T-cell (primary cell): ENCODE measurements around the gene LCK. TPM values are rescaled to one million over a fixed set of nuclear protein-coding genes. Genes with fewer than 3 reads are reported as not detected.

Experiments
- ATAC-seq, 4 experiments: fragments of 200-7000 bp in 3 of 4; fragments of 150-1000 bp in 1 of 4; cut with Tn5 transposase; replicated peaks in 1 of 4; 1 replicate in 3 of 4; 2 replicates in 1 of 4; pipeline ENCODE4 v1.10.0; 2021; ENCODE audit warnings: moderate library complexity in 3 of 4, mild to moderate bottlenecking in 2 of 4, moderate number of reproducible peaks in 1 of 4
- CTCF ChIA-PET, 2 donors: fragments of 300-600 bp; sonication (Branson Sonifier 250); formaldehyde crosslinking; loops; one replicate each; lab custom pipeline; 2022; ENCODE audit warnings: antibody characterized with exemption in 2 of 2; lab: Charles Lee
- POLR2A ChIA-PET, 2 donors: fragments of 300-600 bp; sonication (Branson Sonifier 250); formaldehyde crosslinking; loops; one replicate each; lab custom pipeline; 2022; ENCODE audit warnings: antibody characterized with exemption in 2 of 2; lab: Charles Lee
- DNase-seq, 35 experiments: peaks; one replicate each; pipeline versions ENCODE4 v3.0.0 to v3.0.0-alpha.2; 2013 to 2023
- H3K27ac ChIP-seq: one replicate; pipeline ENCODE4 v1.5.1; 2013; ENCODE audit warnings: low read length
- H3K27me3 ChIP-seq, 2 experiments: replicated peaks in 1 of 2; 1 replicate in 1 of 2; 2 replicates in 1 of 2; pipeline versions ENCODE4 v1.6.1 to v1.7.0; 2013; ENCODE audit warnings: low read length in 1 of 2, mixed read lengths in 1 of 2; ENCODE audit not compliant: control insufficient read depth in 2 of 2, insufficient read depth in 2 of 2; ENCODE audit errors: extremely low read depth in 1 of 2
- H3K36me3 ChIP-seq, 2 donors: 1 replicate in 1 of 2; 2 replicates in 1 of 2; pipeline versions ENCODE4 v1.6.1 to v1.7.0; 2013; ENCODE audit warnings: low read length in 1 of 2; ENCODE audit not compliant: control insufficient read depth in 2 of 2, insufficient read depth in 1 of 2; ENCODE audit errors: extremely low read depth in 1 of 2
- H3K4me1 ChIP-seq, 2 experiments: 1 replicate in 1 of 2; 2 replicates in 1 of 2; pipeline versions ENCODE4 v1.6.1 to v1.7.0; 2013; ENCODE audit warnings: low read length in 2 of 2, mixed read lengths in 1 of 2; ENCODE audit not compliant: insufficient read depth in 2 of 2, control insufficient read depth in 1 of 2; ENCODE audit errors: extremely low read depth in 1 of 2
- H3K4me3 ChIP-seq, 2 donors: 1 replicate in 1 of 2; 2 replicates in 1 of 2; pipeline versions ENCODE4 v1.5.1 to v1.7.0; 2013; ENCODE audit warnings: mild to moderate bottlenecking in 2 of 2, low read length in 1 of 2, moderate library complexity in 1 of 2; ENCODE audit not compliant: control insufficient read depth in 1 of 2; ENCODE audit errors: extremely low read depth in 1 of 2
- H3K9me3 ChIP-seq: 2 replicates; pipeline ENCODE4 v1.7.0; 2013
- H3K27ac Mint-ChIP-seq, 2 donors: one replicate each; pipeline ENCODE4 v1.8.0; 2020 to 2021; ENCODE audit warnings: mild to moderate bottlenecking in 2 of 2, mixed read lengths in 2 of 2
- H3K27me3 Mint-ChIP-seq, 2 donors: one replicate each; pipeline ENCODE4 v1.8.0; 2021 to 2022; ENCODE audit warnings: mixed read lengths in 2 of 2
- H3K36me3 Mint-ChIP-seq: one replicate; pipeline ENCODE4 v1.8.0; 2021; ENCODE audit warnings: mixed read lengths
- H3K4me1 Mint-ChIP-seq, 3 donors: one replicate each; pipeline ENCODE4 v1.8.0; 2020 to 2022; ENCODE audit warnings: mixed read lengths in 3 of 3, mild to moderate bottlenecking in 1 of 3
- H3K4me3 Mint-ChIP-seq, 3 donors: one replicate each; pipeline ENCODE4 v1.8.0; 2020 to 2022; ENCODE audit warnings: mild to moderate bottlenecking in 3 of 3, mixed read lengths in 3 of 3, moderate library complexity in 3 of 3
- H3K9me3 Mint-ChIP-seq, 3 donors: one replicate each; pipeline ENCODE4 v1.8.0; 2020 to 2022; ENCODE audit warnings: mixed read lengths in 3 of 3
- WGBS: methylation state at CpG from one replicate; pipeline ENCODE4 v1.1.5; 2013; ENCODE audit warnings: missing lambda C conversion rate; ENCODE audit not compliant: insufficient coverage; 5-methylcytosine and 5-hydroxymethylcytosine counted together
- total RNA-seq, 35 experiments: library from RNA in 6 of 35; stranded (reverse) in 6 of 35; fragments of 120-200 nt in 1 of 35; gene quantifications; one replicate each; pipeline versions ENCODE4 v1.2.1 to v1.2.4 and lab custom pipeline; 2013 to 2026

LCK gene
- total RNA-seq, 5 donors from 2014 or later (not counting 1 experiment from before 2014, with no cell fraction given), result 341 to 489 (median 428) TPM

DNA sequence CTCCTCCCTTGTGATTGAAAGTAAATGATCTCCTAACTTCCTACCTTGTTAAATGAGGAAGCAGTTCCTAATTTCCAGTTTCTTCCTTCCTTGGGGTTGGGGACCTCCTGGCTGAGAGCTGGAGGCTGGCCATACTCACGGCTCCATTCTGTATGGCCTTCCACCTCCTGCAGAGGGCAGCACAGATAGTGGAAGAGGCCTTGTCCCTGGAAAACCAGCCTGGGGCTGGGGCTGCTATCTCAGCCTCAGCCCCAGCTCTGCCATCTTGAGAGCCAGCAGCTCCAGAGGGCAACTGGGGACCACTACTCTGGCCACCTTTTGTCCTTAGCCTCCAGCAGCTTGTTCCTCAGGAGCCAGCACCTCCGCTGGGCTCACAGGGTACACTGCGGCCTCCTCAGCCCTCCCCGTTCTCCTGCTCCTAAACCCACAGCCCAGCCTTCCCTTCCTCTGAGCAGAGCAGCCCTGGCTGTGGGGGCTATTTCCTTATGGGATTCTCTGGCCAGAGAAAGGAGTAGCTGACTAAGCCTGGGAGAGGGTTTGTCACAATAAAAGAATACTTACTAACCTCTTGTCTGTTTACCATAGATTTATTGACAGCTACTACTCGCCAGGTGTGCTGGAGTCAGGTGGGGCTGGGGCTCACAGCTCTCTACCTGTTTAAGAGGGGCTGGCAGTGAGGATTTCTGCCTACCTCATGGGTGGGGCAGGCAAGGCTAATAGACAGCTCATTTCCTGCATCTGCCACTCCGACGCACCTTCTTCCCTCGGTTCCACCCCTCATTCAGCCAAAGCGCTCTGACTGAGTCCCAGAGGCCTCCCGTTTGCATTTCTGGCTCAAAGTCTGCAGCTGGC lies 35.2 kb upstream of the LCK start:
- H3K27ac ChIP-seq, result peak overlapping the region; percentile 15
- CTCF ChIA-PET, result interaction anchor here (0.5 to 2.7 kb wide), 29 partner anchors 8 to 203 kb away, joined by 3 to 17 read pairs (median 3); partner anchors contain the start of genes BSDC1 (in 1 of the 2), HDAC1 (in 1 of the 2), IQCC (in 1 of the 2) and MARCKSL1 (in 1 of the 2)

GRCh38 chr1:32216566-32216965 lies 34.5 kb upstream of the LCK start:
- peak overlapping the region in 1 of 3 donors; percentile 27 for H3K4me3 Mint-ChIP-seq
- no peaks in the 10 kb centered on the region for H3K27me3 Mint-ChIP-seq
- no peak for DNase-seq
- ATAC-seq, result no peak
- ChIA-PET CTCF (interaction anchor here (0.5 to 2.7 kb wide), 18 partner anchors 9 to 179 kb away, joined by 3 to 17 read pairs (median 4); partner anchors contain the start of genes HDAC1 (in 1 of the 2), IQCC (in 1 of the 2) and MARCKSL1 (in 1 of the 2)), POLR2A (interaction anchor here in 1 of 2 donors (0.9 kb wide), 1 partner anchor 105 kb away, joined by 4 read pairs; no protein-coding TSS in a partner anchor)
- Histone ChIP-seq H3K4me1 (peaks cover 13 to 26% of the 10 kb centered on the region in 2 experiments), H3K27me3 (no peaks in the 10 kb centered on the region), H3K4me3 (no peak overlapping the region), H3K36me3 (peaks cover 5 to 36% of the 10 kb centered on the region in 2 donors), H3K9me3 (no peaks in the 10 kb centered on the region), H3K27ac (no peak overlapping the region)
- WGBS, result 100% methylated on average over 2 of the region's 5 CpGs
- peaks cover 23 to 34% (median 29%) of the 10 kb centered on the region in 3 donors for H3K4me1 Mint-ChIP-seq
- H3K9me3 Mint-ChIP-seq, result no peaks in the 10 kb centered on the region
- H3K27ac Mint-ChIP-seq, result peak overlapping the region; percentile 55 to 71
- H3K36me3 Mint-ChIP-seq, result peaks cover 20% of the 10 kb centered on the region

More for the DNA sequence above, 35.2 kb upstream of the LCK start:
- peaks cover 18 to 27% (median 23%) of the 10 kb centered on the region in 3 donors for H3K4me1 Mint-ChIP-seq
- DNase-seq (peak in 31 of 35 experiments; percentile 9 to 74 (median 44)), ATAC-seq (peak; percentile 82 to 92 (median 84))
- POLR2A ChIA-PET, result interaction anchor here in 1 of 2 donors (0.8 kb wide), 1 partner anchor 13 kb away, joined by 3 read pairs; no protein-coding TSS in a partner anchor
- Histone ChIP-seq H3K27me3 (no peaks in the 10 kb centered on the region), H3K9me3 (no peaks in the 10 kb centered on the region), H3K4me1 (peaks cover 8 to 19% of the 10 kb centered on the region in 2 experiments), H3K4me3 (peak overlapping the region in 1 of 2 donors; percentile 1), H3K36me3 (peaks cover 5 to 36% of the 10 kb centered on the region in 2 donors)
- H3K4me3 Mint-ChIP-seq, result peak overlapping the region in 1 of 3 donors; percentile 27
- H3K27ac Mint-ChIP-seq, result peak overlapping the region; percentile 58 to 71
- no peaks in the 10 kb centered on the region for H3K9me3 Mint-ChIP-seq
- no peaks in the 10 kb centered on the region for H3K27me3 Mint-ChIP-seq
- peaks cover 20% of the 10 kb centered on the region for H3K36me3 Mint-ChIP-seq
- WGBS, result 82% methylated on average over 2 of the region's 10 CpGs

GRCh38 chr1:32219022-32219421 lies 32.0 kb upstream of the LCK start:
- ATAC-seq (no peak), DNase-seq (no peak)
- no peaks in the 10 kb centered on the region for H3K27me3 ChIP-seq
- no peak overlapping the region for H3K27ac ChIP-seq
- Mint-ChIP-seq H3K4me1 (peaks cover 38 to 57% (median 47%) of the 10 kb centered on the region in 3 donors), H3K36me3 (peaks cover 22% of the 10 kb centered on the region), H3K27me3 (no peaks in the 10 kb centered on the region), H3K9me3 (no peaks in the 10 kb centered on the region), H3K4me3 (no peak overlapping the region), H3K27ac (no peak overlapping the region)
- POLR2A ChIA-PET, result no interaction called here
- WGBS, result 43% methylated on average over 1 of the region's 7 CpGs
- H3K9me3 ChIP-seq, result no peaks in the 10 kb centered on the region
- peaks cover 27 to 47% of the 10 kb centered on the region in 2 experiments for H3K4me1 ChIP-seq
- CTCF ChIA-PET, result interaction anchor here in 1 of 2 donors (0.7 kb wide), 1 partner anchor 383 kb away, joined by 4 read pairs; no protein-coding TSS in a partner anchor
- H3K4me3 ChIP-seq, result no peak overlapping the region
- H3K36me3 ChIP-seq, result peaks cover 8 to 42% of the 10 kb centered on the region in 2 donors

DNA sequence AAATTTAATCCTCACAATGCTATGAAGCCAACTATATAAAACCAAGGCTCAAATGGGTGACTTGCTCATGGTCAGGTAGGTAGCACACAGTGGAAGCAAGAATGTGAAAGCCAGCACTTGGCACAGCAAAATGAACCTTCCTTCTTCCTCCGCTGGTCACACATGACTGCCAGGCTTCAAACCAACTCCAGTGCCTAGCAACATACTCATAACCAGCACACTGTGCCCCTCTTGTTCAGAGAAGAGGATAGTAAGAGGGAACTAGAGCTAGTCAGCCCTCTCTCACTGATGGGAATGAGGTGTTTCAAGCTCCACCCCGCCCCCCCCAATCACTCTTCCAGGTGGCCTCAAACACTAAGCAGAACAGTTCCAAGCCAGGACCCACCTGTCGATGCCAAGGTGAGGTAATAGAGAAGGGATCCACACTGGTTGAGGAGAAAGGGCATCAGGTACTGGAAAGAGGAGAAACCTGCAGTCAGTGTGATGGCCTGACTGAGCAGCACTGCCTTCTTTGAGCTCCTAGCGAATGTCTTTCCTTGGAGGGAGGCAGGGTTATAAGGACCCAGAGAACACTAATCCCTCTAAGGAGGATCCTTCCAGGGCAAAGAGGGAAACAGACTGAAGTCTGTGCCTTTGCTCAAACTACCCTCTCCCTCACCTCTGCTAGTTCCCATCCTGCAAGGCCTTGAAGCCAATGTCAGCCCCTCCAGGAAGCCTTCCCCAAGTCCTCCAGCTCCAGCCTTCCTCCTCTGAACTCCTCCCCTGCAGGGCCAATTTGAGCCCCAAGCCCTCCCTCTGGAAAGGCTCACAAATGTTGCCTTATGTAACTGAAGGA lies 30.1 kb upstream of the LCK start:
- H3K4me3 Mint-ChIP-seq, result peak overlapping the region; percentile 90 to 96 (median 94)
- no peaks in the 10 kb centered on the region for H3K27me3 Mint-ChIP-seq
- H3K27ac Mint-ChIP-seq, result peak overlapping the region; percentile 27 to 97
- Histone ChIP-seq H3K4me3 (peak overlapping the region; percentile 25 to 98), H3K27ac (no peak overlapping the region), H3K36me3 (peaks cover 15 to 39% of the 10 kb centered on the region in 2 donors), H3K4me1 (peaks cover 26 to 42% of the 10 kb centered on the region in 2 experiments), H3K9me3 (no peaks in the 10 kb centered on the region), H3K27me3 (no peaks in the 10 kb centered on the region)
- H3K36me3 Mint-ChIP-seq, result peaks cover 27% of the 10 kb centered on the region
- 100% methylated on average over 1 of the region's 4 CpGs for WGBS
- ATAC-seq (no peak), DNase-seq (no peak)
- ChIA-PET CTCF (interaction anchor here (0.5 to 0.8 kb wide), 3 partner anchors 11 to 112 kb away, joined by 3 to 4 read pairs (median 3); no protein-coding TSS in a partner anchor), POLR2A (no interaction called here)
- H3K9me3 Mint-ChIP-seq, result no peaks in the 10 kb centered on the region
- peaks cover 33 to 59% (median 47%) of the 10 kb centered on the region in 3 donors for H3K4me1 Mint-ChIP-seq

DNA sequence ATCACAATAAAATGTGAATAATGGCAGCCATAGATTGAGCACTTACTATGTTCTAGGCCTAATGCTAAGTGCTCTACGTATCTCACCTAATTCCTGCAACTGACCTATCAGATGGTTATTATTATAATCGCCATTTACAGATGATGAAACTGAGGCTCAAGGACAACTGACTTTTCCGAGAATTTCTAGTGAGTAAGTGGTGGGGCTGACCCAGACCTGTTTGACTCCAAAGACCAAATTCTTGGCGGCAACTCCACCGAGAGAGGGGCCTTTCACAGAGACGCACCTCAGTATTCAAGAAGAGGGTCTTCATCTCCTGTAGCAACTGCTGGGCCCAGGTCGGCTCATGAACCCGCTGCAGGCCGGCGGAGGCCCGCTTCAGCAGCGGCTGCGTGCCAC lies 29.5 kb upstream of the LCK start:
- ATAC-seq, result no peak
- peaks cover 27 to 56% (median 45%) of the 10 kb centered on the region in 3 donors for H3K4me1 Mint-ChIP-seq
- CTCF ChIA-PET, result interaction anchor here (0.5 to 0.8 kb wide), 4 partner anchors 10 to 163 kb away, joined by 3 to 4 read pairs (median 3); no protein-coding TSS in a partner anchor

More for the DNA sequence above, 29.5 kb upstream of the LCK start:
- no peaks in the 10 kb centered on the region for H3K9me3 ChIP-seq
- H3K27me3 Mint-ChIP-seq, result no peaks in the 10 kb centered on the region
- H3K36me3 Mint-ChIP-seq, result peaks cover 28% of the 10 kb centered on the region
- H3K4me3 Mint-ChIP-seq, result peak overlapping the region; percentile 90 to 96 (median 94)
- WGBS, result 10% methylated on average over 3 of the region's 13 CpGs
- peak overlapping the region; percentile 89 to 98 for H3K4me3 ChIP-seq
- POLR2A ChIA-PET, result no interaction called here
- no peaks in the 10 kb centered on the region for H3K9me3 Mint-ChIP-seq
- peaks cover 15 to 38% of the 10 kb centered on the region in 2 donors for H3K36me3 ChIP-seq
- peak overlapping the region; percentile 65 to 97 for H3K27ac Mint-ChIP-seq
- no peaks in the 10 kb centered on the region for H3K27me3 ChIP-seq
- no peak for DNase-seq
- H3K27ac ChIP-seq, result peak overlapping the region; percentile 97
- peaks cover 22 to 36% of the 10 kb centered on the region in 2 experiments for H3K4me1 ChIP-seq
